ENCODE results near the gene ZDHHC13. TPM values are rescaled to one million over a fixed set of nuclear protein-coding genes. Genes with fewer than 3 reads are reported as not detected.

Gene ZDHHC13
- total RNA-seq, 1 donor from 2014 or later = 10.6 TPM

DNA sequence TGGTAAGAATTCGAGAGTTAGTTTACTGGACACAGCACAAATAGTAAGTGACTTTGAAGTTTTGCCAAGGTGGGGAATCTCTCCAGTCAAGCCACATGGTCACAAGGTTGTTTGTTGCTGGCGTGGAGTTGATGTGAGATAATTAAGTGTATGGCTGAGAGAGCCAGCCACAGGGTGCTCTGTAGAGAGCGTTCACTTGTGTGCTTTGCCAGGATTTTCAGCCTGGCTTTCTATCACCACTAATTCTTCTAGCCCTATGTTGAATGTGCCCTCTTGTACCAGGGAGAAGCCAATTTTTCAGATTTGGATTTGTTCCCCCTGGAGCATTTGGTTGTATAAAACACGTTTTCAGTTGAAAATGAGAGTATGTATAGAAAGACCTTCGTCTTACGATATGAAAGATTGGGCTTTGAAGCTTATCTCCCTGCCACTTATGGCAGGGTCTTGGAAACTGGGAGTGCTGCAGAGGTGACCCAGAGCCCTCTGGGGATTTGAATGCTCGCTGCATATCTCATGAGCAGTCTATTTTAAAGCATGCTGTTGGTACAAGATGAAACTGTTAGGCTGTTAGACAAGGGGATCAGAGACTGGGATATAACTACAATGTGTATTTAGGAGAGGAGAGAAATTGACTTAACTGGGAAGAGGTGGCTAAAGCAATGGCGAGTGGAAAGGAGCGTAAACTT lies 56.2 kb downstream of the ZDHHC13 start:
- Histone ChIP-seq H3K4me2 (ENCODE audit: low read length) (no peak overlapping the region), H3K79me2 (ENCODE audit: insufficient read depth, low read length) (no peaks in the 10 kb centered on the region), H3K9ac (ENCODE audit: low read length) (no peak overlapping the region), H3K4me3 (ENCODE audit: insufficient read depth, low read depth, low read length) (no peak overlapping the region), H2AFZ (ENCODE audit: low read depth, low read length) (no peak overlapping the region), H3K4me1 (ENCODE audit: insufficient read depth, low read length) (no peaks in the 10 kb centered on the region), H4K20me1 (ENCODE audit: insufficient read depth, low read length) (no peaks in the 10 kb centered on the region), H3K36me3 (ENCODE audit: insufficient read depth, low read length) (peaks cover 14% of the 10 kb centered on the region), H3K27me3 (ENCODE audit: insufficient read depth, low read length) (no peaks in the 10 kb centered on the region), H3K9me3 (ENCODE audit: insufficient read depth, low read depth, low read length) (no peaks in the 10 kb centered on the region), H3K27ac (ENCODE audit: low read depth, low read length) (no peak overlapping the region)
- Mint-ChIP-seq H3K36me3 (ENCODE audit: low read depth, unreplicated experiment) (peaks cover 12% of the 10 kb centered on the region), H3K9me3 (ENCODE audit: unreplicated experiment) (no peaks in the 10 kb centered on the region), H3K27ac (ENCODE audit: unreplicated experiment) (no peak overlapping the region), H3K4me1 (ENCODE audit: low read depth, unreplicated experiment) (no peaks in the 10 kb centered on the region), H3K27me3 (ENCODE audit: low read depth, unreplicated experiment) (no peaks in the 10 kb centered on the region), H3K4me3 (ENCODE audit: unreplicated experiment) (no peak overlapping the region)
- TF ChIP-seq EZH2 (IDR thresholded peaks at IDR 0.05; ENCODE audit: insufficient read depth, low read length) = no peak
- no peak for TF ChIP-seq CTCF (IDR thresholded peaks at IDR 0.05; ENCODE audit: insufficient read depth, low read depth, low read length)
- no peak for DNase-seq (ENCODE audit: low read depth)
- no peak for FAIRE-seq

GRCh38 chr11:19173964-19174638 lies 57.1 kb downstream of the ZDHHC13 start:
- H3K9me3 Mint-ChIP-seq (ENCODE audit: unreplicated experiment) = no peaks in the 10 kb centered on the region
- Histone ChIP-seq H3K4me1 (ENCODE audit: insufficient read depth, low read length) (no peaks in the 10 kb centered on the region), H4K20me1 (ENCODE audit: insufficient read depth, low read length) (no peaks in the 10 kb centered on the region), H2AFZ (ENCODE audit: low read depth, low read length) (no peak overlapping the region), H3K79me2 (ENCODE audit: insufficient read depth, low read length) (no peaks in the 10 kb centered on the region), H3K27ac (ENCODE audit: low read depth, low read length) (no peak overlapping the region), H3K27me3 (ENCODE audit: insufficient read depth, low read length) (no peaks in the 10 kb centered on the region), H3K36me3 (ENCODE audit: insufficient read depth, low read length) (peaks cover 11% of the 10 kb centered on the region), H3K4me3 (ENCODE audit: insufficient read depth, low read depth, low read length) (no peak overlapping the region), H3K4me2 (ENCODE audit: low read length) (no peak overlapping the region), H3K9ac (ENCODE audit: low read length) (no peak overlapping the region), H3K9me3 (ENCODE audit: insufficient read depth, low read depth, low read length) (no peaks in the 10 kb centered on the region)
- FAIRE-seq = no peak
- H3K27me3 Mint-ChIP-seq (ENCODE audit: low read depth, unreplicated experiment) = no peaks in the 10 kb centered on the region
- no peak for TF ChIP-seq EZH2 (IDR thresholded peaks at IDR 0.05; ENCODE audit: insufficient read depth, low read length)
- no peak for TF ChIP-seq CTCF (IDR thresholded peaks at IDR 0.05; ENCODE audit: insufficient read depth, low read depth, low read length)
- peaks cover 12% of the 10 kb centered on the region for H3K36me3 Mint-ChIP-seq (ENCODE audit: low read depth, unreplicated experiment)
- no peaks in the 10 kb centered on the region for H3K4me1 Mint-ChIP-seq (ENCODE audit: low read depth, unreplicated experiment)
- no peak for DNase-seq (ENCODE audit: low read depth)
- H3K4me3 Mint-ChIP-seq (ENCODE audit: unreplicated experiment) = no peak overlapping the region
- H3K27ac Mint-ChIP-seq (ENCODE audit: unreplicated experiment) = no peak overlapping the region
